HEK293 (cell line): Measurements from ENCODE around the gene LCN9.

Experiments
- HOXC10 ChIP-seq: sonication (generic); formaldehyde crosslinking; IDR thresholded peaks from 2 replicates; pipeline ENCODE4 v1.8.1; 2023; ENCODE audit warnings: mild to moderate bottlenecking, missing genetic modification reagents
- ZBTB1 ChIP-seq: fragments of 450-650 bp; formaldehyde crosslinking; IDR thresholded peaks from 2 replicates; pipeline ENCODE4 v1.5.1; 2016; ENCODE audit warnings: missing biosample characterization, missing genetic modification characterization
- ZBTB21 ChIP-seq: fragments of 450-650 bp; formaldehyde crosslinking; IDR thresholded peaks from 2 replicates; pipeline ENCODE4 v1.5.1; 2017; ENCODE audit warnings: missing biosample characterization, missing genetic modification characterization
- ZNF248 ChIP-seq: fragments of 450-650 bp; formaldehyde crosslinking; IDR thresholded peaks from 2 replicates; pipeline ENCODE4 v1.5.1; 2017; ENCODE audit warnings: missing biosample characterization, missing genetic modification characterization
- ZNF394 ChIP-seq: fragments of 450-650 bp; formaldehyde crosslinking; IDR thresholded peaks from 2 replicates; pipeline ENCODE4 v1.5.1; 2016; ENCODE audit warnings: missing biosample characterization, missing genetic modification characterization, mild to moderate bottlenecking, moderate library complexity, borderline replicate concordance
- TF ChIP-seq, protein P1 (sequence below): fragments of 450-650 bp; formaldehyde crosslinking; IDR thresholded peaks from 2 replicates; pipeline ENCODE4 v1.5.1; 2016; ENCODE audit warnings: missing biosample characterization, missing genetic modification characterization

DNA sequence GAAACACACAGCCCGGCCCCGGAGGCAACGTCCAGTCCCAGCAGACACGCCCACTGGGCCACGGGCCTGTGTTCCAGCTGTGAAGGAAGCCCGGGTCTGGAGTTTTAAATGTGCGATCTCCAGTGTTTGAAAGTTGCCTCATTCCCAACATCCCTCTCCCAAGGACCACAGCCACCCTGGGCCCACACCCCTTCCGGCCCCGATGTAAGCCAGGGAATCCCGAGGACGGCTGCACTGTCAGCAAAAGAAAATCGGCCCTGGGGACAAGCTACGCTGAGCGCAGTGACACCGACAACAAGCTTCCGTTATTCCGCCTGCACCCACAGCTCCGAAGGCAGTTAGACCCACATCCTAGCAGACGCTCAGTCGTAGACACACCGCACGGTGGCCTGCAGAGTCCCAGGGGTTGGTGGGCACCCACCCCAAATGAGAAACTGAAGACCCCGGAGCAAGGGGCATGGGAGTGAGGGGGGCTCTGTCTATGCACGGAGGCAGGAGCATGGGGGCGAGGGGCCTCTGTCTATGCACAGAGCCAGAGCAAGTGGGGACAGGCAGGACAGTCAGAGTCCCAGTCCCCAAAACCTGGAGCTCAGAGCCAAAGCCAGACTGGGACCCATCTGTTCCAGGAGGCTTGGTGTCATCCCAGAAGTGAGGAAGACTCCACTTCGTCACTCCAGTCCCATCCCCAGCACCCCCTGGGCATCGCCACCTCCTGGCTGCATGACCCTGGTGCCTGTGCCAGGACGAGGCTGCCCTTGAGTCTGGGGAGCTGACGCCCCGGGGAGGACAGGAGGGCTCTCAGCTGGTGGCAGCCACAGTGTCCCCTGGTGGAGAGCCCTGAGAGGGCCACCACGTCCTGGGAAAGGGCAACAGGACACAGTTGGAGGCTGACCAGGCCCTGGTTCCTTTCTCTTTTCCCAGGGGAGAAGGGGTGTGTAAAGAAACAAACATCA, 47.2 kb upstream of the LCN9 start:
- TF ChIP-seq ZNF248 (tag by site-specific recombination) = no peak
- TF ChIP-seq, protein P1, sequence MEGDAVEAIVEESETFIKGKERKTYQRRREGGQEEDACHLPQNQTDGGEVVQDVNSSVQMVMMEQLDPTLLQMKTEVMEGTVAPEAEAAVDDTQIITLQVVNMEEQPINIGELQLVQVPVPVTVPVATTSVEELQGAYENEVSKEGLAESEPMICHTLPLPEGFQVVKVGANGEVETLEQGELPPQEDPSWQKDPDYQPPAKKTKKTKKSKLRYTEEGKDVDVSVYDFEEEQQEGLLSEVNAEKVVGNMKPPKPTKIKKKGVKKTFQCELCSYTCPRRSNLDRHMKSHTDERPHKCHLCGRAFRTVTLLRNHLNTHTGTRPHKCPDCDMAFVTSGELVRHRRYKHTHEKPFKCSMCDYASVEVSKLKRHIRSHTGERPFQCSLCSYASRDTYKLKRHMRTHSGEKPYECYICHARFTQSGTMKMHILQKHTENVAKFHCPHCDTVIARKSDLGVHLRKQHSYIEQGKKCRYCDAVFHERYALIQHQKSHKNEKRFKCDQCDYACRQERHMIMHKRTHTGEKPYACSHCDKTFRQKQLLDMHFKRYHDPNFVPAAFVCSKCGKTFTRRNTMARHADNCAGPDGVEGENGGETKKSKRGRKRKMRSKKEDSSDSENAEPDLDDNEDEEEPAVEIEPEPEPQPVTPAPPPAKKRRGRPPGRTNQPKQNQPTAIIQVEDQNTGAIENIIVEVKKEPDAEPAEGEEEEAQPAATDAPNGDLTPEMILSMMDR (tag by site-specific recombination) = no peak
- no peak for TF ChIP-seq ZBTB21 (tag by site-specific recombination)
- TF ChIP-seq ZBTB1 = no peak
- TF ChIP-seq HOXC10 (CRISPR knock-in tag) = no peak
- no peak for TF ChIP-seq ZNF394
